ENCODE data around the gene MED12L. TPM values are rescaled to one million over a fixed set of nuclear protein-coding genes. Genes with fewer than 3 reads are reported as not detected.

Gene MED12L
- total and polyA plus RNA-seq, 10 of the 15 experiments (the other 5 are each of a cell fraction or from before 2014, with no cell fraction given) = 0.01 to 0.06 (median 0.03) TPM; not detected in 2

- FAIRE-seq = no peak
- Histone ChIP-seq H3K27me3 (replicated peaks in 1 of 2; ENCODE audit: control insufficient read depth in 2 of 2, insufficient read depth in 2 of 2, low read length in 1 of 2) (no peaks in the 10 kb centered on the region), H3K27ac (ENCODE audit: control insufficient read depth, insufficient read depth) (no peak overlapping the region), H3K4me1 (ENCODE audit: control insufficient read depth, insufficient read depth, low read length) (no peaks in the 10 kb centered on the region; the same call in 1 of the 2 replicates), H3K4me2 (ENCODE audit: control insufficient read depth, insufficient read depth) (no peak overlapping the region), H2AFZ (ENCODE audit: control insufficient read depth, low read depth, low read length) (no peak overlapping the region), H3K36me3 (ENCODE audit: control insufficient read depth in 2 of 2, insufficient read depth in 2 of 2, low read length in 1 of 2) (no peaks in the 10 kb centered on the region), H3K9ac (ENCODE audit: control insufficient read depth, insufficient read depth, low read length) (no peak overlapping the region), H4K20me1 (ENCODE audit: control insufficient read depth, insufficient read depth) (no peaks in the 10 kb centered on the region), H3K9me3 (replicated peaks; ENCODE audit: control insufficient read depth, insufficient read depth, low read length) (no peaks in the 10 kb centered on the region), H3K4me3 (no peak overlapping the region), H3K79me2 (ENCODE audit: control insufficient read depth, insufficient read depth, low read length) (no peaks in the 10 kb centered on the region)
- ATAC-seq = no peak
- no peak for DNase-seq (ENCODE audit: low read depth, low spot score)
- ChIA-PET CTCF (no interaction called here), POLR2A (no interaction called here), RAD21 (ENCODE audit: unreplicated experiment) (no interaction called here), SMC1A (ENCODE audit: uncharacterized antibody, unreplicated experiment) (no interaction called here)
- 50% methylated on average over 6 of the region's 6 CpGs for WGBS (ENCODE audit: insufficient coverage, insufficient replicate concordance, low lambda C conversion rate, missing lambda C conversion rate)
- no TSS peak for BruUV-seq (replicated peaks)
- no peak for TF ChIP-seq DPF2 (IDR thresholded peaks at IDR 0.05)
- no peak for TF ChIP-seq CHD4 (IDR thresholded peaks at IDR 0.05)
- no peak for TF ChIP-seq PAX5 (IDR thresholded peaks at IDR 0.05; ENCODE audit: borderline replicate concordance, low read depth, low read length)
- no peak for TF ChIP-seq CHD2 (IDR thresholded peaks at IDR 0.05; ENCODE audit: borderline replicate concordance, low read depth, low read length)
- TF ChIP-seq, protein P1, sequence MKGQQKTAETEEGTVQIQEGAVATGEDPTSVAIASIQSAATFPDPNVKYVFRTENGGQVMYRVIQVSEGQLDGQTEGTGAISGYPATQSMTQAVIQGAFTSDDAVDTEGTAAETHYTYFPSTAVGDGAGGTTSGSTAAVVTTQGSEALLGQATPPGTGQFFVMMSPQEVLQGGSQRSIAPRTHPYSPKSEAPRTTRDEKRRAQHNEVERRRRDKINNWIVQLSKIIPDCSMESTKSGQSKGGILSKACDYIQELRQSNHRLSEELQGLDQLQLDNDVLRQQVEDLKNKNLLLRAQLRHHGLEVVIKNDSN (IDR thresholded peaks at IDR 0.05; ENCODE audit: borderline replicate concordance, extremely low read length, insufficient read depth, low read depth, low read length) = no peak
- TF ChIP-seq, protein P2, sequence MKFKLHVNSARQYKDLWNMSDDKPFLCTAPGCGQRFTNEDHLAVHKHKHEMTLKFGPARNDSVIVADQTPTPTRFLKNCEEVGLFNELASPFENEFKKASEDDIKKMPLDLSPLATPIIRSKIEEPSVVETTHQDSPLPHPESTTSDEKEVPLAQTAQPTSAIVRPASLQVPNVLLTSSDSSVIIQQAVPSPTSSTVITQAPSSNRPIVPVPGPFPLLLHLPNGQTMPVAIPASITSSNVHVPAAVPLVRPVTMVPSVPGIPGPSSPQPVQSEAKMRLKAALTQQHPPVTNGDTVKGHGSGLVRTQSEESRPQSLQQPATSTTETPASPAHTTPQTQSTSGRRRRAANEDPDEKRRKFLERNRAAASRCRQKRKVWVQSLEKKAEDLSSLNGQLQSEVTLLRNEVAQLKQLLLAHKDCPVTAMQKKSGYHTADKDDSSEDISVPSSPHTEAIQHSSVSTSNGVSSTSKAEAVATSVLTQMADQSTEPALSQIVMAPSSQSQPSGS (IDR thresholded peaks at IDR 0.05; ENCODE audit: low read length) = no peak
- no peak for TF ChIP-seq CHD1 (IDR thresholded peaks at IDR 0.05; ENCODE audit: low read depth, low read length)
- no peak for TF ChIP-seq RBBP5 (conservative IDR thresholded peaks at IDR 0.05)
- TF ChIP-seq YBX1 (IDR thresholded peaks at IDR 0.05) = no peak
- no peak for TF ChIP-seq EED (IDR thresholded peaks at IDR 0.05; ENCODE audit: low read depth)
- no peak for TF ChIP-seq BHLHE40 (IDR thresholded peaks at IDR 0.05; ENCODE audit: borderline replicate concordance in 1 of 2, low read depth in 2 of 2, low read length in 1 of 2)
- in situ Hi-C loops (cut with MboI) = no loop called here
- intact Hi-C loops (cut with micrococcal nuclease; ENCODE audit: unreplicated experiment) = no loop called here
These were observed 334.3 kb downstream of the MED12L start for GRCh38 chr3:151419806-151420205.

Measured in GM12878 (cell line).